Measurements from ENCODE around the gene OXER1.
"Not testable (repeated sequence)": the region's sequence is repeated elsewhere in the genome, so short reads cannot be mapped to it uniquely, and the experiment has no call there.

The OXER1 gene

GRCh38 chr2:42752816-42753813 lies 10.8 kb downstream of the OXER1 start:
- DNase-seq (ENCODE audit: low read depth in 2 of 2): no peak

DNA sequence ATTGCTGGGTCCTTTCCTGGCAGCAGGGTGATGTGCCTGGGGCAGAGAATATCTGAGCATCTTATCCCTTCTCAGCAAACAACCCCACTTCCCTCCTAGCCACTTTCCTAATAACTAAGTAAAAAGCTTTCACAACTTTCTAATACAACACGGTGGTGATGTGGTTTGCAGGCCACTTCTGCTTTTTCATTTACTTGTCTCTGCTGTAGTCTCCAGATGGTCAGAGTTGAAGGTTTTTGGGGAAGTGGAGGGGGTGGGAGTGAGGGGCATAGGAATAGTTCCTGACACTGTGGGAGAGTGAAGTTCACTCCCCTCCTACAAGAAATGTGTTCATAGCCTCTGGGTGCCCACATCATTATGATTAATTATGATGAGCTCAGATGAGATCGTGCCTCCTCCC lies 11.6 kb downstream of the OXER1 start:
- no peak for DNase-seq (ENCODE audit: low read depth in 2 of 2)

DNA sequence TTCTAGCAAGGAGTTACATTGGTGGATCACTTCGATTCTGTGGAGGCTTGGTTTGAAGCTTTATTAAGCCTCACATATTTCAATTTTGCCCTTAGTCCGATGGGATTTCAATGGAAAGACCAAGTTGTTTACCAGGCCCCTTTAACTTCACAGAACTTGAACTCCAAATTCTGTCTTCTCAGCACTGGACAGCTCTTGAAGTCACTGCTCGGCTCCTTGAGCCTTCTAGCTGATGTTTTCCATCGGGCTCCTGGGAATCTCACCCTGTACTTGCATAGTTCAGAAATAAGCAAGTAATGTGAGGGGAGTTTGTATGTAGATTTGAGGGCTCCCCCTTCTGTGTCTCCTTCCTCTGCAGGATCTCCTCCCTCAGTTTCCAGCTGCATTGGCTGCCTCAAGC lies 15.1 kb downstream of the OXER1 start:
- DNase-seq (ENCODE audit: low read depth in 2 of 2): no peak

GRCh38 chr2:42747422-42747821 lies 16.5 kb downstream of the OXER1 start:
- no peak for DNase-seq (ENCODE audit: low read depth in 2 of 2)

GRCh38 chr2:42744545-42745082 lies 19.3 kb downstream of the OXER1 start:
- DNase-seq (ENCODE audit: low read depth in 2 of 2): no peak

DNA sequence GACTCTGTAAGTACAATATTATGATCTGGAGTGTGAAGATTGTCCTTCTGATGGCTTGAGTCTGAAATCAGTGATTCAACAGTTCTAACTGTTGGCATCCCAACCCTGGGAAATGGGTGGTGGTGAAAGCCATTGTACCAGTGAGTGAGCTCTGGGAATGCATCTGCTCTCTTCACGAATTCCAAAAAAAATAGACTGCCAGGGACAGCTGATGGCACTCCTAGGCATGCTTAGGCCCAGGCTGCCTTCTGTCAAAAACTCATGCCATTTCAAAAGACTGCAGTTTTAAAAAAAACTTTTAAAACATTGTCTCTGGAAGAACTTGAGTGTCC lies 20.3 kb downstream of the OXER1 start:
- no peak for DNase-seq (ENCODE audit: low read depth in 2 of 2)

DNA sequence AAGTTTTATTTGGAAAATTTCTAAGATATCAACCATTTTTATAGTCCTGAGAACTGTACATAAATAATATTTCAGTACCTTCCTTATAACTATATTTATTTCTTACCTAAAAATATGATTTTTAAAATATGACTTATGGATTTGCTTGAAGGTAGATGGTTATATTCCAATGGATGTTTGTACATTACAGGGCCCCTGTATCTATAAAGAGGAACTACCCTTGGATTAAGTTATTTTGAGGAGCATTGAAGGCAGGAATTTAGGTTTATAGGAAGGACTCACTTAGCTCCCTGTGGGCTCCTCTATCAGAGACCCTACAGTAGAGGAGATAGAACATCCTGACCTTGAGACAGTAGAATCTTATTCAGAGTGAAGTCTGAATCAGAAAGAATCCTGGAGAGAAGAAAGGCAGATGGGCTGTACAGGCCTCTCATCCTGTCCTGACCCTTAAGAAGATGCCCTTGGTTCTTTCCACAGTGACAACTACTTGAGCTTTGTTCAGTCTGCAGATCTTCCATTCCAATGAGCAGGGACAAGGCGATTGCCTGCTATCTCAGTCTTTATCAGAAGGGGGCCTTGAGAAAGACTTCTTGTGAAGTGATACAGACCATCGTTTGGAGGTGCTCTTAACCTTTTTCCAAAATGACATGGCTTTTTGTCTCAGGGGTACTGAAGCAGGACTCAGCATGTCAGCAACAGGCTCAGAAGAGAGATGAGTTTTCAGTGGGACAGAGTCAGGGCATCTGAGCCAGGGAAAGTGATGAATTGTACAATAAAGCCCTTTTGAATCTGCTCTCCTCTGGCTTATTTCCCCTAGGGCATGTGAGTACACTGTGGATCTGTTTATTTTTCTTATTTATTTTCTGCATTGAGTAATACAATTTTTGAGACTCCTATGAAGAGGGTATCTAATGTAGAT lies 20.9 kb downstream of the OXER1 start:
- no peak for DNase-seq (ENCODE audit: low read depth in 2 of 2)

GRCh38 chr2:42741140-42741539 lies 22.8 kb downstream of the OXER1 start:
- no peak for DNase-seq (ENCODE audit: low read depth in 2 of 2)

GRCh38 chr2:42736598-42737322 lies 27.2 kb downstream of the OXER1 start:
- no peak for DNase-seq (ENCODE audit: low read depth in 2 of 2)

GRCh38 chr2:42733852-42734251 lies 30.1 kb downstream of the OXER1 start:
- DNase-seq (ENCODE audit: low read depth in 2 of 2): no peak

DNA sequence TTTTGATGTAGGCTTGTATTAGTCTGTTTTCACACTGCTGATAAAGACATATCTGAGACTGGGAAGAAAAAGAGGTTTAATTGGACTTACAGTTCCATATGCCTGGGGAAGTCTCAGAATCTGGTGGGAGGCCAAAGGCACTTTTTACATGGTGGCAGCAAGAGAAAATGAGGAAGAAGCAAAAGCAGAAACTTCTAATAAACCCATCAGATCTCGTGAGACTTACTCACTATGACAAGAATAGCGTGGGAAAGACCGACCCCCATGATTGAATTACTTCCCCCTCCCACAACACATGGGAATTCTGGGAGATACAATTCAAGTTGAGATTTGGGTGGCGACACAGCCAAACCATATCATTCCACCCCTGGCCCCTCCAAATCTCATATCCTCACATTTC lies 32.6 kb downstream of the OXER1 start:
- not testable (repeated sequence) for DNase-seq (ENCODE audit: low read depth in 2 of 2)

DNA sequence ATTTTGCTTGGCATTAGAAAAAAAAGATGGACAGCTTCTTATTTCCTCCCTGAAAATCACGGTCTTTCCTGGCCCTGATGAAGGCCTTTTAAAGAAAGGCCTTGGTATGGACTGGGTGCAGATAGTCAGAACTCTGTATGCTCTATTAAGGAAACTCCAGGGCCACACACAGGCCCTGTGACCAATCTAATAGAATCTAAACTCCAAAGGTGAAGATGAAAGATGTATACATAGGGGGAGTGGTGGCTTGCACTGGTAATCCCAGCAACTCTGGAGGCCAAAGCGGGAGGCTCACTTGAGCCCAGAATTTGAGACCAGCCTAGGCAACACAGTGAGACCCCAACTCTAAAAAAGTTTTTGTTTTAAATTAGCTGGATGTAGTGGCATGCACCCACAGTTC lies 37.3 kb downstream of the OXER1 start:
- no peak for DNase-seq (ENCODE audit: low read depth in 2 of 2)

DNA sequence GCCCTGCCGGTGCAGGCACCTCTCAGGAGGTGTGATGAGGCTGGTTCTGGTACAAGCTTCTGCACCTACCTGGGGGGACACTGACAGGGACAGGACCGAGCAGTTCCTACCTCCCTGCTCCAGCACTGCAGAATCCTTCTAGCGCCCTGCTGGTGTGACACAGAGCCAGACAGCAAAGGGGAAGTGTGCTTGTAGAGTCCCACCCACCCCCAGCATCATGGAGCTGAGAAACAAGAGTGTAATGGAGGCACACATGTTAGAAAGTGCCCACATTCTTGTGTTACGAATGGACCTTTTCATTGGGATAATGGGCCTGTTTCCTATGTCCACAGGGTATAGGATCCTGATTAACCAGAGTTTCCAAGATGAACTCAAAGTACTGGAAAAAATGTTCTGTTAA lies 38.3 kb downstream of the OXER1 start:
- DNase-seq (ENCODE audit: low read depth in 2 of 2): no peak

DNA sequence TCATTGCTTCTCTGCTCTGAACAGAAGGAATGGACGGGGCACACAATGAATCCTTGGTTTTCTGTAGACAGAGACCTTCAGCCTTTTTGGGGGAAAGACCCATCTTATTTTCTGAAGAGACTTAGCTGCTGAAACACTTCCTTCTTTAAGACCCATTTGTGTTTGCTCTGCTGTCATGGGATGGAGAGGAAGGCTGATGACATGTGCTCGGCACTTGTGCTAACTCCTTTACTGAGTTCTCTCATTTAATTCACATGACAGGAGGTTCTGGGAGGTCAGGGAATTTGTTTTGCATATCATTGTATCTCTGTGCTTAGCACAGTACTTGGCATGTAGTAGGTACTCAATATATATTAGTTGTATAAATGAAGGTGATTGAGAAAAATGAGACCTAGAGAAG lies 39.0 kb downstream of the OXER1 start:
- DNase-seq (ENCODE audit: low read depth in 2 of 2): no peak

DNA sequence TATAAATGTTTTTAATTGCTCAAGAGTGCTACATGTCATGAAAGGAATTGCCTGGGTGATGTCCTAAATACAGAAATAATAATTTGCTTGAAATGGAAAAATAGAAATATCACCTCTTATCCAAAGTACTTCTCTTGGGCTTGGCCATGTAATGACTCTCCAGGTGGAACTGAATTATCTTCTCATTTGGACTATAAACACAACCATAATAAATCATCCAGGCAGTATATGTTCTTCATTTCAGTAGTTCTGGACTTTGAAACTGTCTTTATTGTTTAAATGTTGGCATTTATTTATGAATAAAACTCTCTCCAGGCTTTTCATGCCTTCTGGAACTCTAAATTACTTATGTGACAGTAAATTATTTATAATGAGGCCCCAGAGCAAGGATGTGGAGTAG lies 40.5 kb downstream of the OXER1 start:
- DNase-seq (ENCODE audit: low read depth in 2 of 2): no peak

DNA sequence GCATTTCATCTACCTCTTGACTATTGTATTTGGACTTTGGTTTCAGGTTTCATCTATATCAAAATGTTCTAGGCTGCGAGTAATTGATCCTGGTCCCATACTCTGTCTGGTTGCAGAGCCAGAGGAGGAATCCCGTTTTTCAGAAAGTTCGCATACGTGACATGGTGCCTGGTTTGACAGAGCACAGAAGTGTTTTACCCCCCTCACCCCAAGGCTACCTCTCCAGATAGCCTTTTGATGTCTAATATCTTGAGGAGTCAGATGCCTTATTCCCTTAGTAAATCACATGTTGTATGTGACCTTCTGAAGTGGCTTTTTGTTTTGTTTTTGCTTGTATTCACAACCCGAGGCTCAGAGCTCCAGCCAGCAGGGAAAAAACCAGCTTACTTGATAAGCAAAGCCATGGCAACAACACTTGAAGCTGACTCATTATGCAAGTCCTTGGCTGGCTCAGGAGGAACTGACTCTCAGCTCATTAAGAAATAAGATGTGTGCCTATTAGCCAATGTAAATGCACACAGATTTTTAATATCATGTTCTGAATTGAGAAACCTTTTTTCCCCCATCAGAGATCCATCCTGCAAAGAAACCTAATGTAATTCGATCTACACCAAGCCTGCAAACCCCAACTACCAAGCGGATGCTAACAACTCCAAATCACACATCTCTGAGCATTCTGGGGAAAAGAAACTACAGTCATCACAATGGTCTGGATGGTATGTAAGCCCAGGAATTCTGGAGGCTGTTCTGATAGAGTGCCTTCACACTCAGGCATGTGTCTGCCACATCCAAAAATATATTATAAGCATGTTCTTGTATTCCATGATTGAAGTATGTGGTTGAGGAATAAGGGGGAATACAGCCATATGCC lies 41.4 kb downstream of the OXER1 start:
- DNase-seq (ENCODE audit: low read depth in 2 of 2): peak; percentile 37 to 56

- DNase-seq (ENCODE audit: low read depth in 2 of 2): no peak
Observed at GRCh38 chr2:42721898-42722297, 42.0 kb downstream of the OXER1 start.

- DNase-seq (ENCODE audit: low read depth in 2 of 2): no peak
Observed at GRCh38 chr2:42714686-42715085, 49.2 kb downstream of the OXER1 start.

DNA sequence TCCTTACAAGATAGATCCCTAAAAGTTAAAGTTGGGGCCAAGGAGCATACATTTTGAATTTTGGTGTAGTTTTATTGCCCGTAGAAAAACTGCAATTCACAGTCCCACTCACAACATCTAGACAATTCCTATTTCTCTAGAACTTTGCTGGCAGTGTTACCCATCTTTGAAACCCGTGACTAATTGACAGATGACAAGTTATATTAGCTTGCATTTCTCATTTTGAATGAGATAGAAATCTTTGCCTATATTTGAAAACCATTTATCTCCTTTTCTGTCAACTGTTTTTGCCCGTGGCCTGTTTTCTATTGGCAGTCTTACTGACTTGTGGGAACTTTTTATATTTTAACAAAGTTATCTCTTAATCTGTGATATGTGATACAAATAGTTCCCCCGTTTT lies 50.0 kb downstream of the OXER1 start:
- no peak for DNase-seq (ENCODE audit: low read depth in 2 of 2)

- DNase-seq (ENCODE audit: low read depth in 2 of 2): no peak
Observed at GRCh38 chr2:42712934-42713333, 51.0 kb downstream of the OXER1 start.
